Adrenal gland (tissue), 12 donors: ENCODE data around the gene MYBPHL. TPM values are rescaled to one million over a fixed set of nuclear protein-coding genes. Genes with fewer than 3 reads are reported as not detected.

Source experiments
- DNase-seq, 7 donors: peaks; one replicate each; pipeline ENCODE4 v3.0.0-alpha.2; 2019 to 2020
- H3K27ac ChIP-seq, 5 donors: fragments of 200-600 bp; sonication (generic) in 4 of 5; 1 replicate in 3 of 5; 2 replicates in 2 of 5; pipeline versions ENCODE4 v1.5.1 to v1.8.0; 2016 to 2020; ENCODE audit warnings: mild to moderate bottlenecking in 1 of 5
- H3K27me3 ChIP-seq: fragments of 200-600 bp; 2 replicates; pipeline ENCODE4 v1.8.0; 2021
- H3K36me3 ChIP-seq, 2 donors: fragments of 200-600 bp; replicated peaks in 1 of 2; 1 replicate in 1 of 2; 2 replicates in 1 of 2; pipeline versions ENCODE4 v1.5.1 to v1.8.0; 2018 to 2022
- H3K4me1 ChIP-seq, 2 donors: fragments of 200-600 bp; replicated peaks in 1 of 2; 1 replicate in 1 of 2; 2 replicates in 1 of 2; pipeline versions ENCODE4 v1.5.1 to v1.8.0; 2018 to 2021
- H3K4me3 ChIP-seq, 4 donors: fragments of 200-600 bp; sonication (generic) in 3 of 4; one replicate each; pipeline ENCODE4 v1.5.1; 2016 to 2018
- H3K9me3 ChIP-seq, 3 donors: fragments of 200-600 bp; sonication (generic) in 1 of 3; replicated peaks in 1 of 3; 1 replicate in 2 of 3; 2 replicates in 1 of 3; pipeline versions ENCODE4 v1.5.1 to v1.8.0; 2016 to 2021
- CTCF ChIP-seq, 6 experiments: fragments of 450-650 bp in 4 of 6; fragments of 200-600 bp in 2 of 6; sonication (generic) in 1 of 6; IDR thresholded peaks; 1 replicate in 5 of 6; 2 replicates in 1 of 6; pipeline versions ENCODE4 v1.5.1 to v1.8.0; 2016 to 2021; ENCODE audit warnings: antibody characterized with exemption in 6 of 6, mild to moderate bottlenecking in 2 of 6, moderate library complexity in 1 of 6
- POLR2A ChIP-seq, 2 donors: fragments of 450-650 bp; IDR thresholded peaks; one replicate each; pipeline ENCODE4 v1.6.1; 2017; ENCODE audit warnings: antibody characterized with exemption in 2 of 2, mild to moderate bottlenecking in 2 of 2, moderate library complexity in 1 of 2
- WGBS, 4 donors: extraction: QIAGEN DNeasy Blood & Tissue Kit in 2 of 4; methylation state at CpG; one replicate each; pipeline versions ENCODE4 v1.1.5 to v1.1.7; 2013 to 2017; 5-methylcytosine and 5-hydroxymethylcytosine counted together
- intact Hi-C, 2 donors: fragments of 100-400 bp; cut with DNase I; formaldehyde crosslinking; loops; one replicate each; pipeline versions ENCODE4 v1.14.1 to v1.15.0; 2022 to 2023
- polyA plus RNA-seq, 3 donors: library from polyadenylated mRNA; stranded (reverse); fragments of 200-250 nt in 2 of 3; fragments of 350-450 nt in 1 of 3; fragmentation: Illumina TruSeq in 1 of 3; extraction: RNeasy Lipid Tissue Mini Kit (QIAGEN cat#74804) in 1 of 3; gene quantifications; one replicate each; pipeline ENCODE4 v1.2.3, GENCODE V29; 2013 to 2014
- total RNA-seq, 9 donors: library from RNA; depleted of rRNA in 4 of 9; stranded (reverse); fragments of >200 nt in 4 of 9; fragments of 120-200 nt in 1 of 9; fragmentation: NEBNext Ultra II Directional in 1 of 9; extraction: Animal tissue kit (Norgen Biotek cat#: 25700) in 1 of 9; gene quantifications; one replicate each; pipeline versions ENCODE4 v1.1.0 to v1.2.4, GENCODE V29; 2013 to 2023
- donor health status: healthy with polysubstance abuse.
- donor health status: Bipolar disorder and iron deficiency.
- donor health status: DM: yes; HTN: yes; CAD: no.
- donor health status: DM: no; HTN: no; CAD: no.
- donor health status: DM: no; HTN: no; CAD: no.
- donor health status: DM: yes; HTN: yes; CAD: no.

MYBPHL gene
- total and polyA plus RNA-seq, 12 donors, result 0.32 to 12.3 (median 0.51) TPM; not detected in 6

GRCh38 chr1:109254621-109255096, 52.2 kb downstream of the MYBPHL start:
- Histone ChIP-seq H3K27ac (peak overlapping the region in 2 of 5 donors; percentile 60 to 65), H3K4me3 (no peak overlapping the region), H3K36me3 (no peaks in the 10 kb centered on the region), H3K27me3 (no peaks in the 10 kb centered on the region), H3K4me1 (peaks cover 0 to 8% of the 10 kb centered on the region in 2 donors), H3K9me3 (no peaks in the 10 kb centered on the region)
- intact Hi-C loops, result no loop called here
- TF ChIP-seq POLR2A (IDR thresholded peaks at IDR 0.05) (no peak), CTCF (IDR thresholded peaks at IDR 0.05) (no peak)
- no peak for DNase-seq
- 76 to 86% (median 82%) methylated on average over 2 to 7 of the region's 7 CpGs for WGBS, 4 donors

GRCh38 chr1:109253803-109254620, 52.8 kb downstream of the MYBPHL start:
- H3K36me3 ChIP-seq, result no peaks in the 10 kb centered on the region
- DNase-seq, result no peak
- H3K27me3 ChIP-seq, result no peaks in the 10 kb centered on the region
- peaks cover 0 to 11% of the 10 kb centered on the region in 2 donors for H3K4me1 ChIP-seq
- WGBS, 4 donors, result 30 to 67% (median 60%) methylated on average over 5 to 9 of the region's 9 CpGs
- H3K4me3 ChIP-seq, result no peak overlapping the region
- H3K27ac ChIP-seq, result peak overlapping the region in 2 of 5 donors; percentile 60 to 65
- no peak for TF ChIP-seq CTCF (IDR thresholded peaks at IDR 0.05)
- TF ChIP-seq POLR2A (IDR thresholded peaks at IDR 0.05), result no peak
- intact Hi-C loops, result no loop called here
- H3K9me3 ChIP-seq, result no peaks in the 10 kb centered on the region

DNA sequence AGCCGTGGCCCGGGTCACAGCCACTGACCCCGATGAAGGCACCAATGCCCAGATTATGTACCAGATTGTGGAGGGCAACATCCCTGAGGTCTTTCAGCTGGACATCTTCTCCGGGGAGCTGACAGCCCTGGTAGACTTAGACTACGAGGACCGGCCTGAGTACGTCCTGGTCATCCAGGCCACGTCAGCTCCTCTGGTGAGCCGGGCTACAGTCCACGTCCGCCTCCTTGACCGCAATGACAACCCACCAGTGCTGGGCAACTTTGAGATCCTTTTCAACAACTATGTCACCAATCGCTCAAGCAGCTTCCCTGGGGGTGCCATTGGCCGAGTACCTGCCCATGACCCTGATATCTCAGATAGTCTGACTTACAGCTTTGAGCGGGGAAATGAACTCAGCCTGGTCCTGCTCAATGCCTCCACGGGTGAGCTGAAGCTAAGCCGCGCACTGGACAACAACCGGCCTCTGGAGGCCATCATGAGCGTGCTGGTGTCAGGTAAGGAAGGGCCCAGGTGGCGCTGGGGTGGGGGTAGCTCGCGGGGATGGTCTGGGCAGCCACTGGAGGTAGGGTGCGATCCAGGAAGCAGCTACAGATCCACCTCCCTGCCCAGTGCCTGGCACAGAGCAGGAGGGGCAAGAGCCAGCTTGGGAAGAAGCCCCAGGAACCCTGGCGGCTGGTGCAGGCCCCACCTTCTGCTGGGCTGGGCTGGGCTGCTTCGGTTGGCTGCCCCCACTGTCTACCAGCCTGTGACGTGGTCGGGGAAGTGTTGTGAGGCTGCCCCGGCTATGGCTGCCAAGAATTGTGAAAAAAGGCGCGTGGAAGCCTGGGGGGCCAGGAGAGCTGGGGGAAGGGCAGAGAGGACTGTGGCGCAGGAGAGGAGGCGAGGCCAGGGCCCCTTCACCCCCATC, 53.7 kb downstream of the MYBPHL start:
- DNase-seq, result peak in 1 of 7 donors; percentile 79
- Histone ChIP-seq H3K27ac (peak overlapping the region in 2 of 5 donors; percentile 60 to 65), H3K9me3 (no peaks in the 10 kb centered on the region), H3K4me1 (peaks cover 0 to 14% of the 10 kb centered on the region in 2 donors), H3K27me3 (no peaks in the 10 kb centered on the region), H3K36me3 (no peaks in the 10 kb centered on the region), H3K4me3 (no peak overlapping the region)
- TF ChIP-seq POLR2A (IDR thresholded peaks at IDR 0.05) (no peak), CTCF (IDR thresholded peaks at IDR 0.05) (no peak)
- intact Hi-C loops, result no loop called here
- 83 to 89% (median 87%) methylated on average over 18 to 33 of the region's 33 CpGs for WGBS, 4 donors
